Neural progenitor cell (in vitro differentiated cells): Measurements from ENCODE around the gene MSI1. TPM values are rescaled to one million over a fixed set of nuclear protein-coding genes. Genes with fewer than 3 reads are reported as not detected.
"Not testable (repeated sequence)": the region's sequence is repeated elsewhere in the genome, so short reads cannot be mapped to it uniquely, and the experiment has no call there.

Source experiments
- DNase-seq: peaks from one replicate; pipeline ENCODE4 v3.0.0-alpha.2; 2016; ENCODE audit warnings: low spot score
- H2AFZ ChIP-seq: fragments of 200-600 bp; sonication (generic); replicated peaks from 2 replicates; pipeline ENCODE4 v1.6.1; 2016; ENCODE audit warnings: antibody characterized with exemption
- H3F3A ChIP-seq: fragments of 200-600 bp; sonication (generic); 2 replicates; pipeline ENCODE4 v1.6.1; 2016; ENCODE audit warnings: antibody characterized with exemption, low read depth
- H3K27ac ChIP-seq: fragments of 200-600 bp; sonication (generic); 2 replicates; pipeline ENCODE4 v1.5.1; 2016; ENCODE audit warnings: mild to moderate bottlenecking
- H3K27me3 ChIP-seq: fragments of 200-600 bp; sonication (generic); 2 replicates; pipeline ENCODE4 v1.6.1; 2016; ENCODE audit warnings: mild to moderate bottlenecking, moderate library complexity
- H3K36me3 ChIP-seq: fragments of 200-600 bp; sonication (generic); 2 replicates; pipeline ENCODE4 v1.5.1; 2016
- H3K4me1 ChIP-seq: fragments of 200-600 bp; sonication (generic); 2 replicates; pipeline ENCODE4 v1.6.1; 2016; ENCODE audit warnings: mixed run types
- H3K4me2 ChIP-seq: fragments of 200-600 bp; sonication (generic); 2 replicates; pipeline ENCODE4 v1.6.1; 2016
- H3K4me3 ChIP-seq: fragments of 200-600 bp; sonication (generic); 2 replicates; pipeline ENCODE4 v1.5.1; 2016
- H3K79me2 ChIP-seq: fragments of 200-600 bp; sonication (generic); 2 replicates; pipeline ENCODE4 v1.6.1; 2016; ENCODE audit warnings: low read depth
- H3K9ac ChIP-seq: fragments of 200-600 bp; sonication (generic); 2 replicates; pipeline ENCODE4 v1.6.1; 2016
- H3K9me3 ChIP-seq: fragments of 200-600 bp; sonication (generic); 2 replicates; pipeline ENCODE4 v1.5.1; 2016; ENCODE audit warnings: low read depth
- H4K20me1 ChIP-seq: fragments of 200-600 bp; sonication (generic); 2 replicates; pipeline ENCODE4 v1.6.1; 2016; ENCODE audit warnings: low read depth
- H3K27ac Mint-ChIP-seq: 3 replicates; pipeline ENCODE4 v1.8.0; 2021; ENCODE audit warnings: mixed read lengths
- H3K27me3 Mint-ChIP-seq: 2 replicates; pipeline ENCODE4 v1.8.0; 2022; ENCODE audit warnings: low read depth, mild to moderate bottlenecking, inconsistent platforms, moderate library complexity, mixed read lengths; ENCODE audit not compliant: insufficient read depth
- H3K36me3 Mint-ChIP-seq: 3 replicates; pipeline ENCODE4 v1.8.0; 2021; ENCODE audit warnings: mixed read lengths
- H3K4me1 Mint-ChIP-seq: 3 replicates; pipeline ENCODE4 v1.8.0; 2021; ENCODE audit warnings: mixed read lengths
- H3K4me3 Mint-ChIP-seq: 3 replicates; pipeline ENCODE4 v1.8.0; 2021; ENCODE audit warnings: mild to moderate bottlenecking, moderate library complexity, mixed read lengths
- H3K9me3 Mint-ChIP-seq: 3 replicates; pipeline ENCODE4 v1.8.0; 2020; ENCODE audit warnings: mixed read lengths
- CTCF ChIP-seq: fragments of 200-600 bp; sonication (generic); IDR thresholded peaks from 2 replicates; pipeline ENCODE4 v1.5.1; 2017; ENCODE audit warnings: antibody characterized with exemption, mild to moderate bottlenecking
- EZH2 ChIP-seq: fragments of 200-600 bp; sonication (generic); IDR thresholded peaks from 2 replicates; pipeline ENCODE4 v1.6.1; 2017; ENCODE audit warnings: antibody characterized with exemption, mild to moderate bottlenecking, moderate library complexity
- EZH2phosphoT487 ChIP-seq: fragments of 200-600 bp; sonication (generic); IDR thresholded peaks from 2 replicates; pipeline ENCODE4 v1.6.1; 2017; ENCODE audit warnings: antibody characterized with exemption
- total RNA-seq: library from RNA; depleted of rRNA; stranded (reverse); fragments of >200 nt; gene quantifications from 2 replicates; pipeline ENCODE4 v1.2.3, GENCODE V29; 2015; ENCODE audit warnings: low replicate concordance

Gene MSI1
- total RNA-seq, 1 donor from 2014 or later = 40.2 TPM

- H3K27ac Mint-ChIP-seq = no peak overlapping the region
- Histone ChIP-seq H2AFZ (no peak overlapping the region), H3K36me3 (no peaks in the 10 kb centered on the region), H3K4me3 (no peak overlapping the region), H3K27ac (no peak overlapping the region), H3F3A (peaks cover 18% of the 10 kb centered on the region), H3K27me3 (no peaks in the 10 kb centered on the region), H4K20me1 (no peaks in the 10 kb centered on the region), H3K79me2 (no peaks in the 10 kb centered on the region), H3K4me2 (no peak overlapping the region), H3K9ac (no peak overlapping the region), H3K4me1 (no peaks in the 10 kb centered on the region), H3K9me3 (peaks cover 8% of the 10 kb centered on the region)
- peaks cover 31% of the 10 kb centered on the region for H3K9me3 Mint-ChIP-seq
- no peak overlapping the region for H3K4me3 Mint-ChIP-seq
- peaks cover 12% of the 10 kb centered on the region for H3K27me3 Mint-ChIP-seq
- no peak for DNase-seq
- peaks cover 11% of the 10 kb centered on the region for H3K4me1 Mint-ChIP-seq
- H3K36me3 Mint-ChIP-seq = peaks cover 11% of the 10 kb centered on the region
- TF ChIP-seq EZH2phosphoT487 (no peak), EZH2 (no peak), CTCF (no peak)
Measured at GRCh38 chr12:120337730-120338129, 31.2 kb downstream of the MSI1 start.

- H3K4me1 Mint-ChIP-seq, H3K4me1 ChIP-seq, H3K27me3 ChIP-seq, H3K36me3 ChIP-seq, H3K79me2 ChIP-seq, H3K27ac Mint-ChIP-seq, H3K4me2 ChIP-seq, H3K4me3 Mint-ChIP-seq, H3K9me3 ChIP-seq, H3K36me3 Mint-ChIP-seq, H2AFZ ChIP-seq, H3K9ac ChIP-seq, H3K4me3 ChIP-seq, DNase-seq, H3K27ac ChIP-seq, H4K20me1 ChIP-seq: not testable (repeated sequence)
- peaks cover 11% of the 10 kb centered on the region for H3F3A ChIP-seq
- Mint-ChIP-seq H3K9me3 (peaks cover 31% of the 10 kb centered on the region), H3K27me3 (peaks cover 12% of the 10 kb centered on the region)
Measured at GRCh38 chr12:120336392-120336791, 32.6 kb downstream of the MSI1 start.

- not testable (repeated sequence) for H3K36me3 Mint-ChIP-seq, H2AFZ ChIP-seq, H3K9ac ChIP-seq, H3K36me3 ChIP-seq, H3K27me3 ChIP-seq, H3K27ac ChIP-seq, H3K4me1 ChIP-seq, H3K4me3 Mint-ChIP-seq, H3K9me3 ChIP-seq, H3K4me1 Mint-ChIP-seq, H4K20me1 ChIP-seq, H3K79me2 ChIP-seq, H3K4me3 ChIP-seq, H3K4me2 ChIP-seq, H3F3A ChIP-seq, H3K27ac Mint-ChIP-seq
- peak; percentile 70 for TF ChIP-seq CTCF
- peaks cover 12% of the 10 kb centered on the region for H3K27me3 Mint-ChIP-seq
- peak; percentile 73 for DNase-seq
- peaks cover 31% of the 10 kb centered on the region for H3K9me3 Mint-ChIP-seq
Measured at GRCh38 chr12:120335447-120335846, 33.5 kb downstream of the MSI1 start.

- no peaks in the 10 kb centered on the region for H3K27me3 ChIP-seq
- H3K9ac ChIP-seq = no peak overlapping the region
- no peaks in the 10 kb centered on the region for H3K36me3 ChIP-seq
- Mint-ChIP-seq H3K36me3 (peaks cover 7% of the 10 kb centered on the region), H3K27me3 (peaks cover 8% of the 10 kb centered on the region), H3K4me3 (no peak overlapping the region), H3K9me3 (peaks cover 17% of the 10 kb centered on the region), H3K4me1 (peaks cover 2% of the 10 kb centered on the region), H3K27ac (no peak overlapping the region)
- H3K4me1 ChIP-seq = no peaks in the 10 kb centered on the region
- H3K4me3 ChIP-seq = no peak overlapping the region
- no peaks in the 10 kb centered on the region for H3F3A ChIP-seq
- no peaks in the 10 kb centered on the region for H4K20me1 ChIP-seq
- peaks cover 3% of the 10 kb centered on the region for H3K9me3 ChIP-seq
- TF ChIP-seq CTCF (no peak), EZH2 (no peak), EZH2phosphoT487 (no peak)
- H2AFZ ChIP-seq = no peak overlapping the region
- no peak overlapping the region for H3K27ac ChIP-seq
- H3K4me2 ChIP-seq = no peak overlapping the region
- DNase-seq = no peak
- H3K79me2 ChIP-seq = no peaks in the 10 kb centered on the region
Measured at GRCh38 chr12:120332523-120332922, 36.4 kb downstream of the MSI1 start.
